Breast epithelium (tissue), 4 donors: ENCODE results near the gene MTFMT. TPM values are rescaled to one million over a fixed set of nuclear protein-coding genes. Genes with fewer than 3 reads are reported as not detected.
A peak's percentile ranks its signal among the peaks of the same experiment; 100 is the strongest.

Experiments
- DNase-seq, 2 donors: peaks; one replicate each; pipeline ENCODE4 v3.0.0-alpha.2; 2019; ENCODE audit warnings: low spot score in 2 of 2
- H3K27ac ChIP-seq, 2 donors: fragments of 200-600 bp; sonication (generic) in 1 of 2; one replicate each; pipeline ENCODE4 v1.5.1; 2016 to 2019; ENCODE audit warnings: mild to moderate bottlenecking in 1 of 2
- H3K27me3 ChIP-seq, 2 donors: fragments of 200-600 bp; sonication (generic) in 1 of 2; one replicate each; pipeline versions ENCODE4 v1.5.1 to v1.6.0; 2017 to 2019; ENCODE audit warnings: control low read depth in 1 of 2, mild to moderate bottlenecking in 1 of 2
- H3K36me3 ChIP-seq: fragments of 200-600 bp; one replicate; pipeline ENCODE4 v1.5.1; 2019
- H3K4me1 ChIP-seq, 2 donors: fragments of 200-600 bp; sonication (generic); one replicate each; pipeline ENCODE4 v1.5.1; 2016 to 2019; ENCODE audit warnings: control low read depth in 1 of 2
- H3K4me3 ChIP-seq, 3 donors: fragments of 200-600 bp; sonication (generic); 1 replicate in 2 of 3; 2 replicates in 1 of 3; pipeline ENCODE4 v1.5.1; 2016 to 2019; ENCODE audit warnings: mild to moderate bottlenecking in 3 of 3, moderate library complexity in 2 of 3
- H3K9me3 ChIP-seq, 2 donors: fragments of 200-600 bp; sonication (generic) in 1 of 2; one replicate each; pipeline ENCODE4 v1.5.1; 2016 to 2019; ENCODE audit warnings: control low read depth in 1 of 2
- POLR2A ChIP-seq: fragments of 450-650 bp; IDR thresholded peaks from one replicate; pipeline ENCODE4 v1.6.1; 2016; ENCODE audit warnings: antibody characterized with exemption, mild to moderate bottlenecking, moderate library complexity
- POLR2AphosphoS5 ChIP-seq, 3 donors: sonication (generic); formaldehyde crosslinking; IDR thresholded peaks; one replicate each; pipeline ENCODE4 v1.6.1; 2017; ENCODE audit warnings: antibody characterized with exemption in 3 of 3
- intact Hi-C: fragments of 100-400 bp; cut with DNase I; formaldehyde crosslinking; loops from one replicate; pipeline ENCODE4 v1.15.1; 2023; ENCODE audit warnings: low total_unique reads
- total RNA-seq, 3 donors: library from RNA; depleted of rRNA; stranded (reverse); fragments of >200 nt; gene quantifications; one replicate each; pipeline ENCODE4 v1.1.0, GENCODE V29; 2016
- TF ChIP-seq, protein P1 (sequence below), 3 donors: fragments of 450-650 bp; IDR thresholded peaks; one replicate each; pipeline ENCODE4 v1.5.1; 2016 to 2017; ENCODE audit warnings: antibody characterized with exemption in 3 of 3, mild to moderate bottlenecking in 3 of 3, moderate library complexity in 3 of 3

Gene MTFMT
- total RNA-seq, 3 donors from 2014 or later, result 23.7 to 28.5 (median 28.4) TPM

- TF ChIP-seq POLR2AphosphoS5 (IDR thresholded peaks at IDR 0.05) (no peak), POLR2A (no peak)
- TF ChIP-seq, protein P1, sequence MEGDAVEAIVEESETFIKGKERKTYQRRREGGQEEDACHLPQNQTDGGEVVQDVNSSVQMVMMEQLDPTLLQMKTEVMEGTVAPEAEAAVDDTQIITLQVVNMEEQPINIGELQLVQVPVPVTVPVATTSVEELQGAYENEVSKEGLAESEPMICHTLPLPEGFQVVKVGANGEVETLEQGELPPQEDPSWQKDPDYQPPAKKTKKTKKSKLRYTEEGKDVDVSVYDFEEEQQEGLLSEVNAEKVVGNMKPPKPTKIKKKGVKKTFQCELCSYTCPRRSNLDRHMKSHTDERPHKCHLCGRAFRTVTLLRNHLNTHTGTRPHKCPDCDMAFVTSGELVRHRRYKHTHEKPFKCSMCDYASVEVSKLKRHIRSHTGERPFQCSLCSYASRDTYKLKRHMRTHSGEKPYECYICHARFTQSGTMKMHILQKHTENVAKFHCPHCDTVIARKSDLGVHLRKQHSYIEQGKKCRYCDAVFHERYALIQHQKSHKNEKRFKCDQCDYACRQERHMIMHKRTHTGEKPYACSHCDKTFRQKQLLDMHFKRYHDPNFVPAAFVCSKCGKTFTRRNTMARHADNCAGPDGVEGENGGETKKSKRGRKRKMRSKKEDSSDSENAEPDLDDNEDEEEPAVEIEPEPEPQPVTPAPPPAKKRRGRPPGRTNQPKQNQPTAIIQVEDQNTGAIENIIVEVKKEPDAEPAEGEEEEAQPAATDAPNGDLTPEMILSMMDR (IDR thresholded peaks at IDR 0.05), result no peak
- no peak overlapping the region for H3K4me3 ChIP-seq
- H3K36me3 ChIP-seq, result no peaks in the 10 kb centered on the region
- intact Hi-C loops, result loop anchor here (10.0 kb wide), 1 partner anchor 60 kb away; no protein-coding TSS in a partner anchor
- H3K27ac ChIP-seq, result no peak overlapping the region
- DNase-seq, result no peak
- H3K9me3 ChIP-seq, result no peaks in the 10 kb centered on the region
- no peaks in the 10 kb centered on the region for H3K27me3 ChIP-seq
- H3K4me1 ChIP-seq, result no peaks in the 10 kb centered on the region
Measured at GRCh38 chr15:65034719-65035118, 5.3 kb upstream of the MTFMT start.

- Histone ChIP-seq H3K27me3 (no peaks in the 10 kb centered on the region), H3K27ac (no peak overlapping the region), H3K9me3 (no peaks in the 10 kb centered on the region), H3K4me3 (no peak overlapping the region), H3K36me3 (no peaks in the 10 kb centered on the region), H3K4me1 (no peaks in the 10 kb centered on the region)
- no peak for DNase-seq
- intact Hi-C loops, result loop anchor here (10.0 kb wide), 1 partner anchor 61 kb away; no protein-coding TSS in a partner anchor
- no peak for TF ChIP-seq POLR2AphosphoS5 (IDR thresholded peaks at IDR 0.05)
- TF ChIP-seq, protein P1 (IDR thresholded peaks at IDR 0.05), result peak in 1 of 3 donors; percentile 19
Measured at GRCh38 chr15:65033659-65034269, 4.3 kb upstream of the MTFMT start.

DNA sequence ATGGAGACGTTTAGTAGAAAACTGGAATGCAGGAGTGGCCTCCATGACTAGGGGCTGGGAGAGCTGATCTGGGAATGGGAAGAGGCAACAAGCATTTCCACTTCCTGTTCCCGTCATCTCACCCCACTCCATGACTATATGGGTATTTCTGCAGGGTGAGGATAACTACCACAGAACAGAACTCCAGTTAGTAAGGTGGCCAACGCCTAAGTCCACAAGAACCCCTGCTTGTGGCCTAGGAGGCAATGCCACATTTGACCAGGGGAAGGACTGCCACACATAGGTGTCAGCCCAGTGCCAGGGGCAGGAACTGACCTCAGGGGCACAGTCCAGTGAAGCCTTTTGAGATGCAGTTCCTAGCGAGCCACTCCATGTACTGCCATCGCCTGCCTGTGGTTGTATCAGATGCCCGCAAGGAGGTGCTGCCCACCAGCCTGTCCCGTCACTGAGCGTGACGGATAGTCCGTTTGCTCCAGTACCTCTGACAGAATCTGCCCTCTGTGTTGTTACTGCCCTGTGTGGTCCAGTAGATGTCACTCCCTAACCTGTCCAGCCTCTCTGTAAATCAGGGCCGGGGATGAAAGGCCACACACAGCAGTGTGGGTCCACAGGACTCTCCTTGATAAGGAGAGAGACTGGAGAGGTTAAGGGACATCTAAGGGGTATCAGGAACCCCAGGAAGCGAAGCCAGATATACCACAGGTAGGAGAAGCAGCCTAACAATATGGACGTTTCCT, 3.5 kb upstream of the MTFMT start:
- H3K27me3 ChIP-seq, result no peaks in the 10 kb centered on the region
- no peaks in the 10 kb centered on the region for H3K36me3 ChIP-seq
- H3K27ac ChIP-seq, result no peak overlapping the region
- intact Hi-C loops, result loop anchor here (10.0 kb wide), 1 partner anchor 62 kb away; no protein-coding TSS in a partner anchor
- no peak overlapping the region for H3K4me3 ChIP-seq
- no peak for TF ChIP-seq POLR2AphosphoS5 (IDR thresholded peaks at IDR 0.05)
- TF ChIP-seq, protein P1 (IDR thresholded peaks at IDR 0.05), result peak in 2 of 3 donors; percentile 36 to 48
- TF ChIP-seq POLR2A, result no peak
- H3K9me3 ChIP-seq, result no peaks in the 10 kb centered on the region
- no peak for DNase-seq
- peaks cover 0 to 7% of the 10 kb centered on the region in 2 donors for H3K4me1 ChIP-seq

DNA sequence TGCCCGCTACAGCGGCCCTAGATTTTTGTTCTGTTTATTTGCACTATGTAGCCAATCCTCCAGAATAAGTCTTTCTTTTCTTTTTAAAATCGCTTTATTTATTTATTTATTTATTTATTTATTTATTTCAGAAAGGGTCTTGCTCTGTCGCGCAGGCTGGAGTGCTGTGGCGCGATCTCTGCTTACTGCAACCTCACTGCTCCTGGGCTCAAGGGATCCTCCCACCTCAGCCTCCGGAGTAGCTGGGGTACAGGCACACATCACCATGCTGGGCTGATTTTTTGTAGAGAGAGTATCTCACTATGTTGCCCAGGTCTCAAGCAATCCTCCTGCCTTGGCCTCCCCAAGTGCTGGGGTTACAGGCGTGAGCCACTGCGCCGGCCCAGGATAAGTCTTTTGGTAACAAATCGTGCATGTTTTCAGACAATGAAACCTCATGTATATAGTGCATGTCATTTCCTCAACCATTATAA, 333 bp upstream of the MTFMT start:
- H3K27ac ChIP-seq, result peak overlapping the region in 1 of 2 donors; percentile 74
- H3K36me3 ChIP-seq, result no peaks in the 10 kb centered on the region
- H3K4me3 ChIP-seq, result peak overlapping the region; percentile 87 to 99 (median 88)
- H3K4me1 ChIP-seq, result peaks cover 0 to 7% of the 10 kb centered on the region in 2 donors
- TF ChIP-seq POLR2AphosphoS5 (IDR thresholded peaks at IDR 0.05) (no peak), POLR2A (no peak)
- TF ChIP-seq, protein P1 (IDR thresholded peaks at IDR 0.05), result no peak
- intact Hi-C loops, result loop anchor here (10.0 kb wide), 1 partner anchor 65 kb away; no protein-coding TSS in a partner anchor
- H3K27me3 ChIP-seq, result no peaks in the 10 kb centered on the region
- no peak for DNase-seq
- H3K9me3 ChIP-seq, result no peaks in the 10 kb centered on the region

DNA sequence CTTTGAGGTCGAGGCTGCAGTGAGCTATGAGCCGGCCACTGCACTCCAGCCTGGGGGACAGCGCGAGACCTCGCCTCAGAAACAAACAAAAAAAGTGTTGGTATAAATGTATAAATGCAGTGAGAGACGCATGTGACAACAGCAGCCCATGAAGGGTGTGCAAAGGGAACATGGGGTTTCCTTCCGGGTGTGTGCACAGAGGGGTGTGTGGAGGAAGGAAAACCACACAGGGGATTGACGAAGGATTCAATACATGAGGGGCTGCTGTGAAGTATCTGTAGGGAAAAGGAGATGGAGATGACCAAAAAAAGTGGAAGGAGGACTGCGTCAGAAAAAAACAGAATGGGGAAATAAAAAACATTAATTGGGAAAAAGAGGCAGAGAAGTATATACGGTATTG, 1.1 kb downstream of the MTFMT start:
- Histone ChIP-seq H3K27ac (no peak overlapping the region), H3K9me3 (no peaks in the 10 kb centered on the region), H3K27me3 (no peaks in the 10 kb centered on the region), H3K4me1 (peaks cover 0 to 7% of the 10 kb centered on the region in 2 donors), H3K4me3 (peak overlapping the region; percentile 87 to 99 (median 88)), H3K36me3 (no peaks in the 10 kb centered on the region)
- DNase-seq, result no peak
- TF ChIP-seq POLR2AphosphoS5 (IDR thresholded peaks at IDR 0.05), result no peak
- TF ChIP-seq POLR2A, result no peak
- TF ChIP-seq, protein P1 (IDR thresholded peaks at IDR 0.05), result no peak
- intact Hi-C loops, result no loop called here
